C1 segment of cervical spinal cord (tissue), 14 donors: Measurements from ENCODE around the gene SP140.
"Not testable (repeated sequence)": the region's sequence is repeated elsewhere in the genome, so short reads cannot be mapped to it uniquely, and the experiment has no call there.

Experiments
- DNase-seq, 14 donors: peaks; one replicate each; lab custom pipeline; 2025; lab: John Stamatoyannopoulos, UW

Gene SP140

DNA sequence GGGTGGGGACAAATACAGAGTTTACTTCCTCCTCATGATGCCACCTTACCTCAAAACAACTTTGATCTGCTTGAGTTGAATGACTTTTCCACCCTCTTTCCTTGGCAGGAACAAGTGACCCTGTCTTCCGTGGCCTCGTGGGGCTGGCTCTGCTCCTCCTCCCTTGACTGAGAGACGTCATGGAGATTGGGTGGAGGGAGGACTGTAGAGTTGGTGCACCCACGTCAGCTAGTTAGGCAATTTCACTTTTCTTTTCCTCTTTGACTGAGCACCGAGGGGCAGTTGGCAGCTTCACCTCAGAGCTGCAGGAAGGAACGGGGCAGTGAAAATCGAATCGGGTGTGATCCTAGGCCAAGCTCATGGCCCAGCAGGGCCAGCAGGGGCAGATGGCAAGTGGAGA is at the start of gene SP140:
Gene SP140 (plus strand): TSS at position 251 of the 400 bp plus-strand sequence. CDS start 109 bp downstream, at position 360.
- DNase-seq, result peak in 8 of 14 donors; percentile 4 to 29 (median 16)

DNA sequence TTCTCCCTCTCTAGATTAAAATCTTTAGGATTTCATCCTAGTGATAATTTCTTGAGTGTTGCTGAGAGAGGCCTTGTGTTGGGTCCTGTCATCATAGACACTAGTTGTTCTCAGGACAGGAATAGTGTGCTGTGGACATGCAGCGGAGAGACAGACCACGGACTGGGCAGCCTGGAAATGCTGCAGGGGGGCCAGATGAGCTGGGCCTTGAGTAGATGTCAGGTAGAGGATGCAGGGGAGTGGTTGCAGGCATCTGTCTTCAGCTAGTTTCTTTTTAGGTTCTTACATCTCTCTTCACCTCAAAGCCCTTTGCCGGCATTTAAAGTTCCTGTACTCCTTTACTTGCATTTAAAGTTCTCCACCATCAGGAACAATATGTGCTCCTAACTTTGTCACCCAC is 48.5 kb upstream of the SP140 start:
- DNase-seq, result no peak

DNA sequence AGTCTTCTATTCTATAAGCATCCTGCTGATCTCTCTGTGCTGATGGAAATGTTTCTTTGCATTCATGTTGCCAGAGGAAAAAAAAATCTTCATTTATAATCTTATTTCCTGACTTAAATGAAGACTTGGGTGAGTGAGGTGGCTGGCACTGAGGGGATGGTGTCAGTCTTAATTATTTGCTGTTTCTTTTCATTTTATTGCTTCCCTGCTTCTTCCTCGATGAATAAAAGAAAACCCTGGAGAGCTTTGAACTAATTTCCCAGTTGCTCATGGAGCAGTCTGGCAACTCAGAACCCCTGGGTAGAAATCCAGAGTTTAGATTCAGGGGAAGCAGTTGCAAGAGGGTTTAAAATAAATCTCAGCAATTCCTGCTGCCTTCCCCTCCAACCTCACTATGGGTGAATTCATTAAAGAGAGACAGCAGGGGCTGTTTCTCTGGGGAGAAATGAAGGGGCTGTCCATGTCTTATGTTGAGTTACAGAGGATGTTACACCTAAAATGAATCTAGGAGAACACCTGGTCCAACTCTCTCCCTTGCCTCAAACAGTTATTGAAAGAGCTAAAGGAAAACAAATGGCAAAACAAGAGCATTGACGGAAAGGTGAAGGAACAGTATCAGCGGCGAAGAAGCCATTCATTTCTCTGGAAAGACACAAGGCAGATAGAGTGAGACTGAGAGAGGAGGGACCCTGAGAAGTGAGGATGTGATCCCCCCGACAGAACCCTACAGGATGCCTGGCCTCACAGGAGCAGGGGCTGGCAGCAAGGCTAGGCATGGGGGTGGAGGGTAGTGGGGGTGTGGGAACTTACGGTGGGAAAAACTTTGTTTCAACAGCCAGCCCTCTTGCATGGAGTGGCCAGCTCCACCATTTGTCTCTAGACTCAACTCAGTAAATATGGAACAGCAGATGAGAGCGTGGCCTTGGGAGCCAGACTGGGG is 46.7 kb upstream of the SP140 start:
- DNase-seq, result no peak

DNA sequence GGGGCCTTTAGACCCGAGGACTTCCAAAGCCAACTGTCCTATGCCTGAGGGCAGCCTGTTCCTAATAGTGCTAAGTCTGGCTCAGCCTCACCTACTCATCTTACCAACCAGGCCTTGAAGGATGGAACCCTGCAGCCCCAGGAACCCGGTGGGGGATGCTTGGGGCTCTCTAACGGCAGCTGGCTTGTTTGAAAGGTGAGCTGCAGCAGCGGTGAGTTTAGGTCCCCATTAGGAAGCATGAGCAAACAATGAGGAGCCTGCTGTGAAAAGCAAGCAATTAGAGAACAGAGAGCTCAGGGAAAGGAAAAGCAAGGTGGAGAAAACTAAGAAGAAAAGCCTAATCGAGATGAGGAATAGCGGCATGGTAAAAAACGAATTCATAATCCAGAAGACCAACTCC is 45.6 kb upstream of the SP140 start:
- DNase-seq, result no peak

GRCh38 chr2:230181195-230181594 is 44.3 kb upstream of the SP140 start:
- no peak for DNase-seq

DNA sequence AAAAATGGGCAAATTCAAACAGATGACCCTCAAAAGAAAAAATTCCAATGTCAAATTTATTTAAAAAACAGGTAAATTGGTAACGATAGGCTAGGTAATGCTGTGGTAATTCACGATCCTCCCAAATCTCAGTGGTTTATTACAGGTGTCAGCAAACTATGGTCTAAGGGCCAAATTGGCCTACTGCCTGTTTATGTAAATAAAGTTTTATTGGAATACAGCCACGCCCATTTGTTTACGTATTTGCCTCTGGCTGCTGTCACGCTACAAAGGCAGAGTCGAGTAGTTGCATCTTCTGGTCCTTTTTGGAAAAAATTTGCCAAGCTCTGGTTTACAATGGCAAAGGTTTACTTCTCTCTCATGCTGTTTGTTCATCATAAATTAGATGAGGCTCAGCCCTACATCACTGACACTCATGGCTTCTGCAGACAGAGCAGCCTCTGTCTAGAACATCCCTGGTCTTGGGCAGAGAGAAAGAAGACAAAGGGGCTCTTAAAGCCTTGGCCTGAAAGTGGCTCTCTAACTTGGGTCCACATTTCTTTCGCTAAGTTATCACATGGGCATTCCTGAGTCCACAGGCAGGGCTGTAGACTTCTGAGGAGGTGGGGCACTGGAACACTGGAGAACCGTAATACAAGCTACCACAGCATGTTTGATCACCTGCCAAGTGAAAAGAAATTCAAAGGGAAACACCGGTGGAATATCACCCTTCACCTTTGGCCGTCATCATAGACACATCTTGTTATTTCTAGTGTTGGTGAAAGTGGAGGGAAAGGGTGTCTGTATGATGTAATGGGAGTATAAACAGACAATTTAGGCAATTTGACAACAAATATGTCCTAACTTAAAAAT is 40.6 kb upstream of the SP140 start:
- DNase-seq, result peak in 1 of 14 donors; percentile 4

DNA sequence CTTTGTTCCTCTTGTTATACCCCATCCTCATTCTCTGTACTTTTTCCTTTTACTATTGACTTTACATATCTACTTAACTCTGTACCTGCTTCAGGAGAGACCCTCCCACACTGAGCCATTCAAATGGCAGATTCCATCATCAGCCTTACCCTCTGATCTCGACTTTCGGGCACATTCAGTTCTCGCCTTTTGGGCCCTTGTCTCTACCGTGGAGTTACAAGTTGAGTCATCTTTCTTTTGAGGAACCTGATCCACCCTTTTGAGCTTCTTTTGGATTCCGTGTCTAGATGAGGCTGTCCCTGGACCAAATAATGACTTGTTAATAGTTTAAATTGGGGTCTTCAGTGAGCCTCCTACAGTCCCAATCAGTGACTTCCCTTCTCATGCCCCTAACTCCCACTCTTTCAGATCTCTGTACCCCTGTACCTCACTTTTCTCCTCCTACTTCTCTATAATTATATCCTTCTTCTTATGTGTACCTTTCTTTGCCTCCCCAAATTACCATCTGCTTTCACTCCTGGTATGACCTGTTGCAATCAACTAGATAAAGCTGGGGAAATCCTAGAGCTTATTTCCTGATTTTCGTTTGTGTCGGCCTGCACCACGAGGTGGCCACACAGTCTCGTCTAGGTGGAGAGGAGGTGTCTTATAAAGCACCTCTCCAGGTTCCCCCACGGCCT is 23.0 kb upstream of the SP140 start:
- DNase-seq, result no peak

DNA sequence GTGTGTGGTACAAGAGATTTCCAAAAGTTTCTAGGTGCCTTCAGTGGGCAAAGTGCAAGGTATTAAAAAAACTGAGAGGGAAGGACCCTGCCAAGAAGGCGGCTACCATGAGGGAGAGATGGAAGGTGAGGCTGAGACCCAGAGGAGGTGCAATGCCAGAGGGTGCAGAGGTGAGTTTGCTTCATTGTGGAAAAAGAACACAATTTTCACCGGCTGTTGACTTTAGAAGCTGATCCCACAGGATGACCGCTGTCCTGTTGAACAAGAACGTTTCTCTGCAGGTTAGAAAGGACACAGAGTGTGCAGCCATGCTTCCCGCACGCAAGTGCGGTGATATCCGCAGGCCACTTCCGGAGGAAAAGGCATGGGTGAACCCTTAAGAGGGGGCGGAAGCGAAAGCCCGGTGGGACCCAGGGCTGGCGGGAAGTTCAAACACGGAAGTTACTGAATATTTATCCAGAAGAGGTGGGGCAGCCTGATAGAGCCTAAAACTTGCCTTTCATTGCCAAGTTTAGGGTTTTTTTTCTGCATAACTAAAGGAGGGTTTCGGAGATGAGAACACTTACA is 22.3 kb upstream of the SP140 start:
- DNase-seq, result no peak

- DNase-seq, result no peak
Measured at GRCh38 chr2:230205034-230205433, 20.5 kb upstream of the SP140 start.

- DNase-seq, result no peak
Measured at GRCh38 chr2:230205721-230206120, 19.8 kb upstream of the SP140 start.

- DNase-seq, result no peak
Measured at GRCh38 chr2:230208576-230208975, 17.0 kb upstream of the SP140 start.

DNA sequence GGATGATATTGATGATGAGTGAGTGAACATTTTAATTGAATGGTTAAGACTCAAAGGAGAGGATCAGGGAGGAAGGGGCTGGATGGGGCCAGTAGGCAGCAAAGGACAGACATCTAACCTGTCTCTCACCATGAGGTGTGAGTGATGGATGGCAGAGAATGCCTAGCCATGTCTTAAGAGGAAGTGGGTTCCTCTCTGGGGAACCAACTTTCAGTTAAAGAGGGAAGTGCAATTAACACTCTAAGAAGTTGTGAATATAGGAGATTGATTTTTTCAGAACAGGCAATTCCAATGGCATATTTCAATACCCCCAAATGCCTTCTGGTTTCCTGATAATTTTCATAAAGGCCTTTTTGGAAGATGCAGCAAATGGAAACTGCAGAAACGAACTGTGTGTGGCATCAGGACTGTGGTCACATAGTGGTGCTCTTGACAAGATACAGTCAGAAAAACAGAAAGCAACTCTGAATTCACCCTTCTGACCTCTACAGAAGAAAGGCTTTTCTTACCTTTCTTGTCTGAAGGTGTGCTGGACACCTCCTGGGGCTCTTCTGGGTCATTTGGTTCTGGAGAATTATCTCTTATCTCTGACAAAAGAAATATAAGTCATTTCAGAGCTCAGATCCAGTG is 16.0 kb upstream of the SP140 start:
- DNase-seq, result no peak

DNA sequence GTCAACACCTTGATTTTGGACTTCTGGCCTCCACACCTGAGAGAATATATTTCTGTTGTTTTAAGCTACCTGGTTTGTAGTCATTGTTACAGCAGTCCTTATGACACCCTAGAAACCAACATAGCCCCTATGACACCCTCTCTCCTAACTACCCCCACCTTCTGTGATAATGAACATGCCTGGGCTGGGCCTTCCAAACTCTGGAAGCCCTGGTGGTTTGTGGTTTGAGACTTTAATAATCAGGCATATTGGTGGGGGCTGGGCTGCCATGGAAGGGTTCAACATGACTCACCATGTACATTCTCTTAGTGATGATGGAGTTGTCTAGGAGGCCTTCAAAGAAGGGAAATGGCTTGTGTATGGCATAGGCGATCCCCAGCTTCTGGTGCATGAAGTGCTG is 9.0 kb upstream of the SP140 start:
- DNase-seq, result no peak

DNA sequence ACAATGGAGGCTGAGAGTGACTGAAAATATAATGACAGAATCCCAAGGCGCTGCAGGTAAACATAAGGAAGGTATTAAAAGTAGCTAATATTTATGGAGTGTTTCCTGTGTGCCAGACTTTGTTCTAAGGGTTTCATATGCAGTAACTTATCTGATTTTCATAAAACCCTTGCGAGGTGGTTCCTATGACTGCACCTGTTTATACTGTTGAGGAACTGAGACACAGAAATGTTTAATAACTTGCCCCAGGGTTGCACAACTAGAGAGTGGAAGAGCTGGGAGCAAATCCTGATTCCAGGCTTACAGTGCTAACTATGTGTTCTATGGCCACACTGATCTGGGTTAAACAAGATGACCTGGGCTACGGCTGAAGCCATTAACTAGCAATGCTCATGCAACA is 8.1 kb upstream of the SP140 start:
- DNase-seq, result no peak

GRCh38 chr2:230218421-230218820 is 7.1 kb upstream of the SP140 start:
- no peak for DNase-seq

- DNase-seq, result peak; percentile 4 to 79 (median 64)
Measured at GRCh38 chr2:230219419-230220331, 5.9 kb upstream of the SP140 start, which contains the start of gene SP110. TSS of gene SP110 (minus strand) at chr2:230219984. CDS start at chr2:230216927, 3,057 bp downstream.

- no peak for DNase-seq
Measured at GRCh38 chr2:230220347-230220969, 5.1 kb upstream of the SP140 start.

DNA sequence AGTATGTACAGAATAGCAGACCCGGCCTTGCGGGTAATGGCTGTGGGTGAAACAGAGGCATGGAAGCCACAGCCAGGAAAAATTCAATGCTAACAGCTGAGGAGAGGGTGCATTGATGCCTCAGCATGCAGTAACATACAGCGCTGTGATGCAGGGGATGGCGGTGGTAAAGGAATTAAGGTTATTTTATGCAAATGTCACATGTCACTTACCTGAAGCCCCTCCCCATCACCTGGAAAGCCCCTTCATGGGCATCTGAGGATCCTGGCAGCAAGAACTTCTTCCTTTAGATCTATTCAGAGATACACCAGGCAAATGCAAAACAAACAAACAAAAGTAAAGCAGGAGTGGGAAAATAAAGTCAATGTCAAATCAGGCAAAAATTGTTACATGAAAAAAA is 4.0 kb upstream of the SP140 start:
- DNase-seq, result no peak

GRCh38 chr2:230222829-230223228 is 2.7 kb upstream of the SP140 start:
- DNase-seq, result not testable (repeated sequence)
